NCI-H146 (cell line): ENCODE data around the gene TRIM13.
"Not testable (repeated sequence)": the region's sequence is repeated elsewhere in the genome, so short reads cannot be mapped to it uniquely, and the experiment has no call there.

ENCODE experiments used
- DNase-seq: peaks from one replicate; lab custom pipeline; 2025; lab: John Stamatoyannopoulos, UW

Gene TRIM13

GRCh38 chr13:49996951-49997895 is at the start of gene TRIM13:
Gene TRIM13, plus strand, starts transcription at chr13:49997042. Its CDS starts 14,899 bp downstream, at chr13:50011941.
- DNase-seq, result peak; percentile 90

- DNase-seq, result not testable (repeated sequence)
Observed at GRCh38 chr13:49948777-49949270, 48.0 kb upstream of the TRIM13 start.

- DNase-seq, result no peak
Observed at GRCh38 chr13:49951754-49952535, 44.9 kb upstream of the TRIM13 start.

GRCh38 chr13:49953560-49953959 is 43.3 kb upstream of the TRIM13 start:
- no peak for DNase-seq

- no peak for DNase-seq
Observed at GRCh38 chr13:49954674-49955455, 42.0 kb upstream of the TRIM13 start.

GRCh38 chr13:49956131-49956530 is 40.7 kb upstream of the TRIM13 start:
- DNase-seq, result no peak

GRCh38 chr13:49958321-49958720 is 38.5 kb upstream of the TRIM13 start:
- DNase-seq, result no peak

- DNase-seq, result no peak
Observed at GRCh38 chr13:49967456-49967855, 29.4 kb upstream of the TRIM13 start.

GRCh38 chr13:49972709-49973108 is 24.1 kb upstream of the TRIM13 start:
- no peak for DNase-seq

- no peak for DNase-seq
Observed at GRCh38 chr13:49975826-49976225, 21.0 kb upstream of the TRIM13 start.

GRCh38 chr13:49976314-49977258 is 20.3 kb upstream of the TRIM13 start:
- DNase-seq, result peak; percentile 70

- no peak for DNase-seq
Observed at GRCh38 chr13:49977992-49978391, 18.9 kb upstream of the TRIM13 start.

GRCh38 chr13:49980266-49980665 is 16.6 kb upstream of the TRIM13 start:
- no peak for DNase-seq

- DNase-seq, result no peak
Observed at GRCh38 chr13:49985129-49985528, 11.7 kb upstream of the TRIM13 start.

- no peak for DNase-seq
Observed at GRCh38 chr13:49986471-49986870, 10.4 kb upstream of the TRIM13 start.

GRCh38 chr13:49990612-49991011 is 6.2 kb upstream of the TRIM13 start:
- DNase-seq, result not testable (repeated sequence)

GRCh38 chr13:49993111-49993510 is 3.7 kb upstream of the TRIM13 start:
- DNase-seq, result no peak

GRCh38 chr13:49993666-49994065 is 3.2 kb upstream of the TRIM13 start:
- no peak for DNase-seq

GRCh38 chr13:49995625-49996101 is 1.2 kb upstream of the TRIM13 start:
- no peak for DNase-seq

- peak; percentile 90 for DNase-seq
Observed at GRCh38 chr13:49996161-49996915, 504 bp upstream of the TRIM13 start.
